GM19240 (cell line): ENCODE data around the gene C12orf76.
A peak's percentile ranks its signal among the peaks of the same experiment; 100 is the strongest.

Experiments
- DNase-seq: peaks from one replicate; pipeline ENCODE4 v3.0.0; 2011; ENCODE audit warnings: low spot score; ENCODE audit not compliant: insufficient read length

Gene C12orf76

GRCh38 chr12:109995686-109996482, 52.4 kb downstream of the C12orf76 start, which contains the start of gene GIT2:
Gene GIT2, minus strand, starts transcription at chr12:109996368. Its CDS starts 144 bp downstream, at chr12:109996224.
- peak; percentile 88 for DNase-seq

- no peak for DNase-seq
These were observed 53.0 kb downstream of the C12orf76 start for GRCh38 chr12:109995361-109995685.

- DNase-seq, result no peak
These were observed 53.7 kb downstream of the C12orf76 start for GRCh38 chr12:109994401-109995175.

GRCh38 chr12:109993091-109993490, 55.2 kb downstream of the C12orf76 start:
- DNase-seq, result no peak

GRCh38 chr12:109991586-109991985, 56.7 kb downstream of the C12orf76 start:
- no peak for DNase-seq
